ENCODE data around the gene IKZF2.

DNA sequence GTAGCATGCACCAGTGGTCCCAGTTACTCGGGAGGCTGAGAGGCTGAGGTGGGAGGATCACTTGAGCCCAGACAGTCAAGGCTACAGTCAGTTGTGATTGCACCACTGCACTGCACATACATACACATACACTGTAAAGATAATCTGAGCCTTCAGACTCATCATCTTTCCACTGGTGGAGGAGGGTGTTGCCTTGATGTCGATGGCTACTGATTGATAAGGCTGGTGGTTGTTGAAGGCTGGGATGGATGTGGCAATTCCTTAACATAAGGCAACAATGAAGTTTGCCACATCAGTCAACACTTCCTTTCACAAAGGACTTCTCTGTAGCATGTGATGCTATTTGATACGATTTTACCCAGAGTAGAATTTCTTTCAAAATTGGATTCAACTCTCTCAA is 118.8 kb downstream of the IKZF2 start:
- no peak for TF ChIP-seq CTCF (IDR thresholded peaks at IDR 0.05)
- TF ChIP-seq POLR2A (IDR thresholded peaks at IDR 0.05), result no peak
